Choroid plexus epithelial cell (primary cell): Measurements from ENCODE around the gene CFAP20DC.
A peak's percentile ranks its signal among the peaks of the same experiment; 100 is the strongest.
"Not testable (repeated sequence)": the region's sequence is repeated elsewhere in the genome, so short reads cannot be mapped to it uniquely, and the experiment has no call there.

Source experiments
- DNase-seq: peaks from one replicate; pipeline ENCODE4 v3.0.0-alpha.2; 2010; ENCODE audit warnings: low read depth
- H3K4me3 ChIP-seq: 2 replicates; pipeline ENCODE4 v1.5.1; 2011; ENCODE audit warnings: low read depth, mild to moderate bottlenecking, control low read depth, low read length, moderate library complexity
- TF ChIP-seq, protein P1 (sequence below): conservative IDR thresholded peaks from 2 replicates; pipeline ENCODE4 v1.5.1; 2011; ENCODE audit warnings: low read depth, mild to moderate bottlenecking, control low read depth, inconsistent platforms, low read length, moderate library complexity

The CFAP20DC gene

DNA sequence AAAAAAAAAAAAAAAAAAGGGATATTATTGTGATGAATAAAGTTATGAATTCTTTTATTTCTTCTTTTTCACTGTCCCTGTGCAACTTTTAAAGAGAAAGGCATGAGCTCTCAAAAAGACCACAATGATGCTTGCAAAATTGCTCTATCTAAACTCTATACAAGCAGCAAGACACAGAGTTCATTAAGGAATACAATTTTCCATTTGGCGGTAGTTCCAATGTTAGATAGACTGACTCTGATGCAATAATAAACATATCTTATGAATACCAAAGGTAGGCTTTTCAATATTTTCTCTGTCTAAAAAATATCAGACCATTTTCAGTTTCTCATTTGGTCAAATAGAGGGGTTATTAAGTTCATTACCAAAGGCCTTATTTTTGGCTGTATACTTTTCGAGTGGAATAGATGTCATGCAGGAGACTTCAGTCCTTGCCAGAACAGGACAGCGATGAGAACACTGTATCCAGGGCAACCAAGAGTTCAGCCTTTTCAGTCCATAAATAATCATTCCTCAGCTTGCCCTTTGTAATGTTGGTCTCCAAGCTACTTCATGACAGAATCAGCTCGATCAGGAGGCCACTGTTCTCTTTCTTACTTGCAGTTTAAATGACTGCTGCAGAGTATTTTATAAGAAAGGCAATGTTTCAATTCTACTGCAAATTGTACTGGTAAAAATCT is 220.4 kb downstream of the CFAP20DC start:
- TF ChIP-seq, protein P1, sequence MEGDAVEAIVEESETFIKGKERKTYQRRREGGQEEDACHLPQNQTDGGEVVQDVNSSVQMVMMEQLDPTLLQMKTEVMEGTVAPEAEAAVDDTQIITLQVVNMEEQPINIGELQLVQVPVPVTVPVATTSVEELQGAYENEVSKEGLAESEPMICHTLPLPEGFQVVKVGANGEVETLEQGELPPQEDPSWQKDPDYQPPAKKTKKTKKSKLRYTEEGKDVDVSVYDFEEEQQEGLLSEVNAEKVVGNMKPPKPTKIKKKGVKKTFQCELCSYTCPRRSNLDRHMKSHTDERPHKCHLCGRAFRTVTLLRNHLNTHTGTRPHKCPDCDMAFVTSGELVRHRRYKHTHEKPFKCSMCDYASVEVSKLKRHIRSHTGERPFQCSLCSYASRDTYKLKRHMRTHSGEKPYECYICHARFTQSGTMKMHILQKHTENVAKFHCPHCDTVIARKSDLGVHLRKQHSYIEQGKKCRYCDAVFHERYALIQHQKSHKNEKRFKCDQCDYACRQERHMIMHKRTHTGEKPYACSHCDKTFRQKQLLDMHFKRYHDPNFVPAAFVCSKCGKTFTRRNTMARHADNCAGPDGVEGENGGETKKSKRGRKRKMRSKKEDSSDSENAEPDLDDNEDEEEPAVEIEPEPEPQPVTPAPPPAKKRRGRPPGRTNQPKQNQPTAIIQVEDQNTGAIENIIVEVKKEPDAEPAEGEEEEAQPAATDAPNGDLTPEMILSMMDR = no peak
- DNase-seq = peak; percentile 5
- no peak overlapping the region for H3K4me3 ChIP-seq

DNA sequence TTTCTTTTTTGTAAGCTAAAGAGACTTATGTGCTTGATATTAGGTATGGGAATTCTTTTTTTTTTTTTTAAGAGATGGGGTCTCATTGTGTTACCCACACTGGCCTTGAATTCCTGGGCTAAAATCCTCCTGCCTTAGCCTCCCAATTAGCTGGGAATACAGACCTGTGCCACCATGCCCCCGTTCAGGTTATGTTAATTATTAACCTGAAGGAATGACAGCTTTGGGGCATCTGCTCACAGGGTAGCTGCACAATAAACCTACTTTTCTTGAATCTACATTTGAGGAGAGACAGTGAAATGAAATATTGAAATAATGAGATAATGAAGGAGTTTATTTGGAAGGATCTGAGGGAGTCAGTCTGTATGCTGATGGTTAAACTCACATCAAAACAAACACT is 225.0 kb downstream of the CFAP20DC start:
- no peak for DNase-seq
- H3K4me3 ChIP-seq = no peak overlapping the region
- TF ChIP-seq, protein P1 = no peak

DNA sequence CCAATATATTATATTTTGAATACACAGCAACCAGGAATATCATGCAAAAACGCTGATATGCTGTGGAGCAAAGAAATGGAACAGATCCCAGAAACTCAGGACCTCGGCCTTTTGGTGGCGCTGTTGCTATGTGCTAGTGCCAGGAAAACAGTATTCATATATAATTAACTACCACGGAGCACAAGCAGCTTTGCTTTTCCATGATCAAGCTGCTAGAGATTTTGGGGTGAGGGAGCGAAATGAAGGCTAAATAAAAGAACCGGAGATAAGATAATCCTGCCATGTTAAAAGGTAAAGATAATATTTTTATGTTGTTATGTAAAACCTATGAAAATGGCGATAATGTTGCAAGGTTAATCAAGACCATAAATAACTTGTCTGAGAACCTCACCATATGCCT is 225.5 kb downstream of the CFAP20DC start:
- peak; percentile 81 for DNase-seq
- TF ChIP-seq, protein P1 = peak; percentile 92
- no peak overlapping the region for H3K4me3 ChIP-seq

DNA sequence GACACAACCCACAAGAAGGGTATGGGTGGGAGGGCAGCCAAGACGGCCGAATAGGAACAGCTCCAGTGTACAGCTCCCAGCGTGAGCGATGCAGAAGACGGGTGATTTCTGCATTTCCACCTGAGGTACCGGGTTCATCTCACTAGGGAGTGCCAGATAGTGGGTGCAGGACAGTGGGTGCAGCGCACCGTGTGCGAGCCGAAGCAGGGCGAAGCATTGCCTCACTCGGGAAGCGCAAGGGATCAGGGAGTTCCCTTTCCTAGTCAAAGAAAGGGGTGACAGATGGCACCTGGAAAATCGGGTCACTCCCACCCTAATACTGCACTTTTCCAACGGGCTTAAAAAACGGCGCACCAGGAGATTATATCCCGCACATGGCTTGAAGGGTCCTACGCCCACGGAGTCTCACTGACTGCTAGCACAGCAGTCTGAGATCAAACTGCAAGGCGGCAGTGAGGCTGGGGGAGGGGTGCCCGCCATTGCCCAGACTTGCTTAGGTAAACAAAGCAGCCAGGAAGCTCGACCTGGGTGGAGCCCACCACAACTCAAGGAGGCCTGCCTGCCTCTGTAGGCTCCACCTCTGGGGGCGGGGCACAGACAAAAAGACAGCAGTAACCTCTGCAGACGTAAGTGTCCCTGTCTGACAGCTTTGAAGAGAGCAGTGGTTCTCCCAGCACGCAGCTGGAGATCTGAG is 243.1 kb downstream of the CFAP20DC start:
- not testable (repeated sequence) for H3K4me3 ChIP-seq, DNase-seq

DNA sequence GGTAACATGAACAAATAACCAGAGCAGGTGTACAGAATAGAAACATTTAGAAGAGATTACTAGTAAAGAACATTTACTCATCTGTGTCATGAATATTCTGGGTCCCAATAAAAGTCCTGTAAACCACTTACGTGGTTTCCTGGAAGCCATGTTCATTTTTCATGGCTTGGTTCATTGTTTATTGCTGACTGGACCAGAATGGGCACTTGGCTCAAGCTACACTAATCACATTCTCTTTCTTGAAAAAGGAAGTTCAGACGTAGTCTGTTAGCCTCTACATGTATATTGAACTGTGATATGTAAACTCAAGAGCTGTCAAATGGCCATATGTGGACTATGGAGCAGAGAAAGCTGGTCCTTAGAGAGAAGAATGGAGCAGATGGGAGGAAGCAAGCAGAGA is 244.9 kb downstream of the CFAP20DC start:
- H3K4me3 ChIP-seq = no peak overlapping the region
- no peak for DNase-seq
- TF ChIP-seq, protein P1 = no peak

DNA sequence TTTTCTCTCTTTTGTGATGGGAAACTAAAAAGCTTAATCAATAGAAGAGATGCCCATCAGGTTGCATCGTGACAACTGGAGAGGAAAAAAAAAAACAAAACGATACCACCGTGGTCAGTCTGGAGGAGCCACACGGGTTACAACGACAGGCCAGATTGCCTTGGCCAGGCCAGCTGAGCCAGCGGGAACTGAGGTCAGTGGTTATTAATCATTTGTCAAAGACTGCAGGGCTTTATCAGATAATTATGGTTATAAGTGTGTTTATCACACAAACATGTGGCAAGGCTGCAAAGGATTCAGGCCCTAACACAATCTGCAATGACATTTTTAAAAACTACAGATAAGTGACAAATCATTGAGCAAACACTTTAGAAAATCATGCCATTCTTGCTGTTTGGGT is 248.3 kb downstream of the CFAP20DC start:
- no peak for DNase-seq
- TF ChIP-seq, protein P1 = no peak
- no peak overlapping the region for H3K4me3 ChIP-seq

DNA sequence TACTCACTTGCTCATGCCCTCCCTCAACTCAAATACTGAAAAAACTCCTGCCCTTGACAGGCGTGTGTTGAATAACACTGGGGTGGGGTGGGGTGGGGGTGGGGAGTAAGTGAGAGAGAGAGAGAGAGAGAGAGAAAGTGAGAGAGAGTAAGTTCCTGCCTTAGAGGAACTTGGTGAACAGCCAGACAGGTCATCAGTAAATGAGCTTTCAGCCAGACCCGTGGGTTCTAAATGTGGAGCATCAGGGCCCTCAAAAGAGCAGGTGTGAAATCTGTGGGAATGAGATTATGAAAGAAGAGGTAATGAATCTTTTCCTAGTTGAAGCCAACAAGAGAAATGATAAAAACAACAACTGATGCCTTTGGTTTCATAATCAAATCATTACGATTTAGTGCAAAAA is 248.9 kb downstream of the CFAP20DC start:
- TF ChIP-seq, protein P1 = no peak
- no peak overlapping the region for H3K4me3 ChIP-seq
- DNase-seq = no peak
